GM19025 (cell line): ENCODE data around the gene VAT1.
"Not testable (repeated sequence)": the region's sequence is repeated elsewhere in the genome, so short reads cannot be mapped to it uniquely, and the experiment has no call there.

ENCODE experiments used
- ATAC-seq: cut with Tn5 transposase; IDR thresholded peaks from one replicate; pipeline ENCODE4 v1.9.1; 2021; ENCODE audit warnings: mild to moderate bottlenecking, low read depth, moderate library complexity; ENCODE audit not compliant: unreplicated experiment

VAT1 gene

GRCh38 chr17:42975701-42976100 is 46.5 kb downstream of the VAT1 start:
- ATAC-seq, result not testable (repeated sequence)

- ATAC-seq, result no peak
These were observed 46.9 kb downstream of the VAT1 start for GRCh38 chr17:42975265-42975664.

GRCh38 chr17:42973323-42973722 is 48.9 kb downstream of the VAT1 start:
- not testable (repeated sequence) for ATAC-seq

GRCh38 chr17:42971589-42971988 is 50.6 kb downstream of the VAT1 start:
- no peak for ATAC-seq

- ATAC-seq, result no peak
These were observed 53.1 kb downstream of the VAT1 start for GRCh38 chr17:42969001-42969581.

GRCh38 chr17:42967925-42968324 is 54.3 kb downstream of the VAT1 start:
- ATAC-seq, result no peak
